ENCODE results near the gene UBR2.
"Not testable (repeated sequence)": the region's sequence is repeated elsewhere in the genome, so short reads cannot be mapped to it uniquely, and the experiment has no call there.

The UBR2 gene

GRCh38 chr6:42618686-42619085 lies 54.9 kb downstream of the UBR2 start:
- no peak for DNase-seq

GRCh38 chr6:42619963-42620362 lies 56.1 kb downstream of the UBR2 start:
- no peak for DNase-seq

- DNase-seq = no peak
These were observed 60.8 kb downstream of the UBR2 start for GRCh38 chr6:42624601-42625000.

- DNase-seq = no peak
These were observed 63.2 kb downstream of the UBR2 start for GRCh38 chr6:42627044-42627443.

GRCh38 chr6:42627674-42628073 lies 63.8 kb downstream of the UBR2 start:
- no peak for DNase-seq

GRCh38 chr6:42628604-42629003 lies 64.8 kb downstream of the UBR2 start:
- DNase-seq = no peak

GRCh38 chr6:42629845-42630244 lies 66.0 kb downstream of the UBR2 start:
- no peak for DNase-seq

GRCh38 chr6:42637681-42638080 lies 73.9 kb downstream of the UBR2 start:
- no peak for DNase-seq

GRCh38 chr6:42642794-42643193 lies 79.0 kb downstream of the UBR2 start:
- DNase-seq = no peak

GRCh38 chr6:42644211-42644610 lies 80.4 kb downstream of the UBR2 start:
- no peak for DNase-seq

GRCh38 chr6:42652024-42652746 lies 88.4 kb downstream of the UBR2 start:
- no peak for DNase-seq

- DNase-seq = no peak
These were observed 90.0 kb downstream of the UBR2 start for GRCh38 chr6:42653851-42654250.

- no peak for DNase-seq
These were observed 96.0 kb downstream of the UBR2 start for GRCh38 chr6:42659806-42660205.

GRCh38 chr6:42661540-42662153 lies 97.8 kb downstream of the UBR2 start:
- peak; percentile 81 to 84 for DNase-seq

- DNase-seq = no peak
These were observed 100.9 kb downstream of the UBR2 start for GRCh38 chr6:42664718-42665117.

- not testable (repeated sequence) for DNase-seq
These were observed 110.5 kb downstream of the UBR2 start for GRCh38 chr6:42674368-42674767.

GRCh38 chr6:42674780-42675179 lies 111.0 kb downstream of the UBR2 start:
- no peak for DNase-seq

- no peak for DNase-seq
These were observed 115.5 kb downstream of the UBR2 start for GRCh38 chr6:42679358-42679757.

- no peak for DNase-seq
These were observed 124.5 kb downstream of the UBR2 start for GRCh38 chr6:42688281-42688680.

GRCh38 chr6:42689371-42689770 lies 125.5 kb downstream of the UBR2 start:
- DNase-seq = no peak

- no peak for DNase-seq
These were observed 126.4 kb downstream of the UBR2 start for GRCh38 chr6:42690151-42690702.

- no peak for DNase-seq
These were observed 127.0 kb downstream of the UBR2 start for GRCh38 chr6:42690872-42691271.

- DNase-seq = no peak
These were observed 128.5 kb downstream of the UBR2 start for GRCh38 chr6:42692137-42692911.

Data from activated CD4-positive, alpha-beta T cell treated with anti-CD3 and anti-CD28 coated beads, Interleukin-2, amount 50 U/mL, for 4 hours (primary cell).